Pons (tissue), 1 donor: ENCODE measurements around the gene MST1.
A peak's percentile ranks its signal among the peaks of the same experiment; 100 is the strongest.

Experiments used
- DNase-seq: peaks from one replicate; pipeline ENCODE4 v3.0.0-alpha.2; 2016; ENCODE audit warnings: low spot score

The MST1 gene

GRCh38 chr3:49674497-49674983, 14.7 kb downstream of the MST1 start:
- DNase-seq: no peak

- DNase-seq: peak; percentile 93
These were observed 15.4 kb downstream of the MST1 start, which contains the start of gene APEH for GRCh38 chr3:49673715-49674496. TSS of gene APEH (plus strand) at chr3:49674351. CDS start at chr3:49674402, 51 bp downstream.

- peak; percentile 3 for DNase-seq
These were observed 16.1 kb downstream of the MST1 start for GRCh38 chr3:49673121-49673714.

GRCh38 chr3:49671291-49672288, 17.7 kb downstream of the MST1 start:
- peak; percentile 56 for DNase-seq

GRCh38 chr3:49670940-49671290, 18.4 kb downstream of the MST1 start:
- DNase-seq: no peak

GRCh38 chr3:49669352-49669751, 19.9 kb downstream of the MST1 start:
- DNase-seq: no peak

GRCh38 chr3:49668861-49669260, 20.4 kb downstream of the MST1 start:
- DNase-seq: no peak

- no peak for DNase-seq
These were observed 20.9 kb downstream of the MST1 start for GRCh38 chr3:49668414-49668797.

GRCh38 chr3:49667701-49668413, 21.4 kb downstream of the MST1 start:
- no peak for DNase-seq

GRCh38 chr3:49666592-49666991, 22.7 kb downstream of the MST1 start:
- no peak for DNase-seq

- no peak for DNase-seq
These were observed 23.3 kb downstream of the MST1 start for GRCh38 chr3:49665822-49666519.

GRCh38 chr3:49664300-49664699, 25.0 kb downstream of the MST1 start:
- DNase-seq: no peak

- DNase-seq: no peak
These were observed 25.4 kb downstream of the MST1 start for GRCh38 chr3:49663831-49664230.

GRCh38 chr3:49662720-49663413, 26.4 kb downstream of the MST1 start:
- no peak for DNase-seq

GRCh38 chr3:49662021-49662420, 27.3 kb downstream of the MST1 start:
- DNase-seq: no peak

- no peak for DNase-seq
These were observed 28.0 kb downstream of the MST1 start for GRCh38 chr3:49661281-49661680.

- no peak for DNase-seq
These were observed 29.5 kb downstream of the MST1 start for GRCh38 chr3:49659756-49660155.

GRCh38 chr3:49658711-49659110, 30.6 kb downstream of the MST1 start:
- DNase-seq: no peak

- DNase-seq: no peak
These were observed 31.9 kb downstream of the MST1 start for GRCh38 chr3:49657208-49657915.
